ENCODE data around the gene CD63.

DNA sequence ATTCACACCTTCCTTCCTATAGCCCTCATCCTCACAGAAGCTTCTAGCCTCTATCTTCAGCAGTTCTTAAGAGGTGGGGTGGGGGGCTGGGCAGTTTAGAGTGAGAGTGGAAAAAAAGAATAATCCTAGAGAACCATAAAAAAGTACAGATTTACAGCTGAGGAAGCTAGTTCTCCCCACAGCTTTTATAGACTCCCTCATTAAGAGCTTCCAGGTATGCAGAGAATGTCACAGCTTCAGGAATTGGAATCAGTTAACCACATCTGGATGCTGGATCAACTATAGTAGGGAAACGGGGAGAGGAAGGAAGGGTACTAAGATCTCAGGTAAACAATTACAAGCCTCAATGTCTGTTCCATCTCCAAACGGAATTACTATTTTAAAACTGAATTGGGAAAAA is 26.4 kb upstream of the CD63 start:
- no peak for TF ChIP-seq CTCF (conservative IDR thresholded peaks at IDR 0.05; ENCODE audit: low read length)
- TF ChIP-seq EZH2phosphoT487 (IDR thresholded peaks at IDR 0.05; ENCODE audit: borderline replicate concordance), result no peak
